SKM-1 treated with dmso at 0.1 percent for 144 hours (cell line): ENCODE data around the gene ETHE1.

Experiments used
- DNase-seq: peaks from one replicate; lab custom pipeline; 2025; ENCODE audit not compliant: unreplicated experiment; lab: John Stamatoyannopoulos, UW

The ETHE1 gene

GRCh38 chr19:43498233-43498842, 28.7 kb downstream of the ETHE1 start:
- DNase-seq, result no peak

- DNase-seq, result no peak
Measured at GRCh38 chr19:43496960-43497359, 30.0 kb downstream of the ETHE1 start.

GRCh38 chr19:43495082-43495481, 31.9 kb downstream of the ETHE1 start:
- no peak for DNase-seq

GRCh38 chr19:43490759-43491158, 36.2 kb downstream of the ETHE1 start:
- no peak for DNase-seq

GRCh38 chr19:43489979-43490599, 36.9 kb downstream of the ETHE1 start:
- no peak for DNase-seq

GRCh38 chr19:43489310-43489709, 37.7 kb downstream of the ETHE1 start:
- DNase-seq, result no peak

- no peak for DNase-seq
Measured at GRCh38 chr19:43488179-43488578, 38.8 kb downstream of the ETHE1 start.

GRCh38 chr19:43486412-43486811, 40.6 kb downstream of the ETHE1 start:
- no peak for DNase-seq

- DNase-seq, result no peak
Measured at GRCh38 chr19:43485951-43486350, 41.0 kb downstream of the ETHE1 start.

- no peak for DNase-seq
Measured at GRCh38 chr19:43483281-43483680, 43.7 kb downstream of the ETHE1 start.

GRCh38 chr19:43482193-43482592, 44.8 kb downstream of the ETHE1 start:
- DNase-seq, result no peak

GRCh38 chr19:43481701-43482100, 45.3 kb downstream of the ETHE1 start:
- no peak for DNase-seq

- no peak for DNase-seq
Measured at GRCh38 chr19:43480574-43480973, 46.4 kb downstream of the ETHE1 start.

GRCh38 chr19:43479961-43480561, 46.9 kb downstream of the ETHE1 start:
- DNase-seq, result no peak

GRCh38 chr19:43479226-43479625, 47.8 kb downstream of the ETHE1 start:
- DNase-seq, result no peak

- no peak for DNase-seq
Measured at GRCh38 chr19:43478323-43478722, 48.7 kb downstream of the ETHE1 start.

GRCh38 chr19:43476606-43477005, 50.4 kb downstream of the ETHE1 start:
- no peak for DNase-seq

- DNase-seq, result peak; percentile 34
Measured at GRCh38 chr19:43474986-43475705, 51.9 kb downstream of the ETHE1 start.

- no peak for DNase-seq
Measured at GRCh38 chr19:43474487-43474886, 52.5 kb downstream of the ETHE1 start.

GRCh38 chr19:43471091-43471490, 55.9 kb downstream of the ETHE1 start:
- DNase-seq, result no peak

GRCh38 chr19:43470288-43470687, 56.7 kb downstream of the ETHE1 start:
- DNase-seq, result no peak

GRCh38 chr19:43469160-43469480, 57.9 kb downstream of the ETHE1 start:
- no peak for DNase-seq
